H1 (cell line): ENCODE measurements around the gene ST3GAL3. TPM values are rescaled to one million over a fixed set of nuclear protein-coding genes. Genes with fewer than 3 reads are reported as not detected.

Experiments
- CTCF ChIA-PET: fragments of 300-600 bp; sonication (Branson Sonifier 250); formaldehyde crosslinking; loops from one replicate; lab custom pipeline; 2021; ENCODE audit not compliant: partially characterized antibody; lab: Charles Lee
- POLR2A ChIA-PET: fragments of 300-600 bp; sonication (Branson Sonifier 250); formaldehyde crosslinking; loops from one replicate; lab custom pipeline; 2021; ENCODE audit warnings: inconsistent platforms; ENCODE audit not compliant: partially characterized antibody; lab: Charles Lee
- DNase-seq, 2 experiments: peaks; one replicate each; pipeline versions ENCODE4 v3.0.0 to v3.0.0-alpha.2; 2010 to 2022; ENCODE audit warnings: low spot score in 2 of 2, low read depth in 1 of 2, mixed read lengths in 1 of 2
- FAIRE-seq: peaks from 2 replicates; lab custom pipeline; 2011; peaks lifted over from hg19 to GRCh38; lab: Jason Lieb, UNC
- H2AFZ ChIP-seq: 2 replicates; pipeline ENCODE4 v1.8.1; 2012; ENCODE audit warnings: low read length, inconsistent platforms
- H2AK5ac ChIP-seq: 2 replicates; pipeline ENCODE4 v1.6.1; 2013; ENCODE audit warnings: low read depth, low read length
- H2BK120ac ChIP-seq: replicated peaks from 2 replicates; pipeline ENCODE3; 2013; ENCODE audit warnings: low read depth, low read length, inconsistent platforms
- H2BK12ac ChIP-seq: 2 replicates; pipeline ENCODE4 v1.6.1; 2013; ENCODE audit warnings: low read depth, low read length
- H2BK15ac ChIP-seq: 2 replicates; pipeline ENCODE4 v1.6.1; 2013; ENCODE audit warnings: low read length
- H2BK20ac ChIP-seq: 2 replicates; pipeline ENCODE4 v1.6.1; 2013; ENCODE audit warnings: low read length
- H2BK5ac ChIP-seq: 2 replicates; pipeline ENCODE4 v1.6.1; 2013; ENCODE audit warnings: low read depth, low read length
- H3K14ac ChIP-seq: 2 replicates; pipeline ENCODE4 v1.6.1; 2013; ENCODE audit warnings: inconsistent platforms; ENCODE audit not compliant: insufficient read length
- H3K18ac ChIP-seq: 2 replicates; pipeline ENCODE4 v1.6.1; 2013; ENCODE audit warnings: low read length; ENCODE audit errors: extremely low read depth
- H3K23ac ChIP-seq: 2 replicates; pipeline ENCODE4 v1.6.1; 2013; ENCODE audit warnings: inconsistent platforms; ENCODE audit not compliant: insufficient read length
- H3K23me2 ChIP-seq: 2 replicates; pipeline ENCODE4 v1.6.1; 2013; ENCODE audit warnings: low read depth, low read length
- H3K27ac ChIP-seq: 2 replicates; pipeline ENCODE4 v1.6.1; 2011; ENCODE audit warnings: low read depth, low read length, inconsistent platforms
- H3K27me3 ChIP-seq, 4 experiments: replicated peaks in 1 of 4; 1 replicate in 1 of 4; 2 replicates in 3 of 4; pipeline versions ENCODE4 v1.6.1 to v1.8.1; 2011 to 2013; ENCODE audit warnings: low read length in 3 of 4, mild to moderate bottlenecking in 3 of 4, inconsistent platforms in 2 of 4, mixed read lengths in 2 of 4, moderate library complexity in 1 of 4; ENCODE audit not compliant: control insufficient read depth in 3 of 4, insufficient read depth in 3 of 4; ENCODE audit errors: extremely low read depth in 1 of 4
- H3K36me3 ChIP-seq, 4 experiments: 2 replicates each; pipeline versions ENCODE4 v1.6.1 to v1.8.1; 2011 to 2013; ENCODE audit warnings: mild to moderate bottlenecking in 4 of 4, low read length in 3 of 4, moderate library complexity in 2 of 4, control low read depth in 1 of 4, inconsistent platforms in 1 of 4; ENCODE audit not compliant: insufficient read depth in 4 of 4, control insufficient read depth in 2 of 4
- H3K4ac ChIP-seq: replicated peaks from 2 replicates; pipeline ENCODE3; 2013; ENCODE audit warnings: low read length, low read depth, mixed read lengths, inconsistent platforms; ENCODE audit not compliant: insufficient read length
- H3K4me1 ChIP-seq, 4 experiments: replicated peaks in 1 of 4; 1 replicate in 1 of 4; 2 replicates in 3 of 4; pipeline versions ENCODE4 v1.6.1 to v1.8.1; 2011 to 2013; ENCODE audit warnings: low read length in 3 of 4, inconsistent platforms in 2 of 4, mixed read lengths in 1 of 4; ENCODE audit not compliant: insufficient read depth in 4 of 4, control insufficient read depth in 3 of 4
- H3K4me2 ChIP-seq, 2 experiments: 2 replicates each; pipeline versions ENCODE4 v1.6.1 to v1.8.1; 2011 to 2013; ENCODE audit warnings: low read depth in 2 of 2, low read length in 2 of 2, control low read depth in 1 of 2, inconsistent platforms in 1 of 2, mild to moderate bottlenecking in 1 of 2; ENCODE audit not compliant: insufficient read depth in 1 of 2
- H3K4me3 ChIP-seq, 4 experiments: fragments of 200-600, 300-600 bp in 1 of 4; sonication (generic), shearing (Covaris generic), sonication (Bioruptor Twin) in 1 of 4; 2 replicates each; pipeline versions ENCODE4 v1.5.1 to v1.8.1; 2011 to 2016; ENCODE audit warnings: low read length in 4 of 4, low read depth in 3 of 4, control low read depth in 2 of 4, inconsistent platforms in 2 of 4, mild to moderate bottlenecking in 2 of 4, mixed read lengths in 1 of 4, moderate library complexity in 1 of 4; ENCODE audit not compliant: insufficient read depth in 2 of 4; ENCODE audit errors: extremely low read depth in 1 of 4
- H3K56ac ChIP-seq: replicated peaks from 2 replicates; pipeline ENCODE3; 2013; ENCODE audit warnings: low read depth, mild to moderate bottlenecking, mixed read lengths, low read length, inconsistent platforms; ENCODE audit not compliant: insufficient read length
- H3K79me1 ChIP-seq: 2 replicates; pipeline ENCODE4 v1.6.1; 2013; ENCODE audit warnings: low read depth, low read length, control low read depth
- H3K79me2 ChIP-seq, 2 experiments: 2 replicates each; pipeline versions ENCODE4 v1.6.1 to v1.8.1; 2012 to 2013; ENCODE audit warnings: low read length in 2 of 2, mild to moderate bottlenecking in 2 of 2, inconsistent platforms in 1 of 2; ENCODE audit not compliant: insufficient read depth in 2 of 2, control insufficient read depth in 1 of 2
- H3K9ac ChIP-seq, 4 experiments: replicated peaks in 1 of 4; 1 replicate in 1 of 4; 2 replicates in 3 of 4; pipeline versions ENCODE4 v1.6.1 to v1.8.1; 2011 to 2013; ENCODE audit warnings: low read depth in 3 of 4, low read length in 3 of 4, control low read depth in 2 of 4, mild to moderate bottlenecking in 2 of 4, moderate library complexity in 2 of 4, inconsistent platforms in 1 of 4; ENCODE audit errors: extremely low read depth in 1 of 4
- H3K9me3 ChIP-seq, 2 experiments: 2 replicates each; pipeline versions ENCODE4 v1.6.1 to v1.8.1; 2012 to 2013; ENCODE audit warnings: mild to moderate bottlenecking in 2 of 2, moderate library complexity in 2 of 2, control low read depth in 1 of 2, inconsistent platforms in 1 of 2, low read depth in 1 of 2, low read length in 1 of 2, mixed read lengths in 1 of 2; ENCODE audit not compliant: insufficient read depth in 2 of 2
- H4K20me1 ChIP-seq, 2 experiments: replicated peaks in 1 of 2; 2 replicates each; pipeline versions ENCODE3 to v1.8.1; 2011 to 2013; ENCODE audit warnings: inconsistent platforms in 2 of 2, low read length in 2 of 2, mild to moderate bottlenecking in 1 of 2; ENCODE audit not compliant: insufficient read depth in 2 of 2, control insufficient read depth in 1 of 2
- H4K5ac ChIP-seq: 2 replicates; pipeline ENCODE4 v1.6.1; 2013; ENCODE audit warnings: low read length, low read depth, mixed read lengths, inconsistent platforms; ENCODE audit not compliant: insufficient read length
- H4K8ac ChIP-seq: 2 replicates; pipeline ENCODE4 v1.8.0; 2013; ENCODE audit warnings: mild to moderate bottlenecking, moderate library complexity, low read length, inconsistent platforms; ENCODE audit not compliant: insufficient read depth; ENCODE audit errors: extremely low read depth
- H4K91ac ChIP-seq: replicated peaks from 2 replicates; pipeline ENCODE3; 2013; ENCODE audit warnings: low read length, mixed read lengths, inconsistent platforms; ENCODE audit not compliant: insufficient read length
- ATF3 ChIP-seq: IDR thresholded peaks from 2 replicates; pipeline ENCODE4 v1.6.1; 2011; ENCODE audit warnings: low read depth, mild to moderate bottlenecking, low read length; ENCODE audit not compliant: insufficient read depth
- SIRT6 ChIP-seq: IDR thresholded peaks from one replicate; pipeline ENCODE4 v1.7.1; 2012; ENCODE audit warnings: low read length, inconsistent platforms
- WGBS, 2 experiments: shearing (Covaris generic) in 1 of 2; methylation state at CpG; one replicate each; pipeline versions ENCODE4 v1.1.6 to v1.1.7; 2013 to 2015; ENCODE audit warnings: low lambda C conversion rate in 2 of 2, mixed read lengths in 2 of 2, inconsistent platforms in 1 of 2, low coverage in 1 of 2, missing lambda C conversion rate in 1 of 2; ENCODE audit not compliant: insufficient replicate concordance in 2 of 2, insufficient coverage in 1 of 2, insufficient read length in 1 of 2; ENCODE audit errors: extremely low coverage in 1 of 2, missing lambda C conversion rate in 1 of 2; 5-methylcytosine and 5-hydroxymethylcytosine counted together
- polyA plus RNA-seq, 7 experiments: library from polyadenylated mRNA; depleted of rRNA in 3 of 7; stranded (reverse) in 5 of 7; unstranded in 2 of 7; fragments of >200 nt in 5 of 7; fragments of 200-250 nt in 2 of 7; gene quantifications; 1 replicate in 5 of 7; 2 replicates in 1 of 7; 4 replicates in 1 of 7; pipeline versions ENCODE4 v1.2.1 to v1.2.3, GENCODE V29; 2011 to 2013; ENCODE audit warnings: missing spikeins in 2 of 7, mixed read lengths in 2 of 7
- total RNA-seq: library from RNA; stranded (reverse); fragmentation: NEBNext Ultra II Directional; extraction: Animal tissue kit (Norgen Biotek cat#: 25700); gene quantifications from 2 replicates; pipeline ENCODE4 v1.2.1, GENCODE V29; 2021

The ST3GAL3 gene
- total and polyA plus RNA-seq, 2 of the 8 experiments (the other 6 are each of a cell fraction or from before 2014, with no cell fraction given), result 6.8 to 7.0 TPM

DNA sequence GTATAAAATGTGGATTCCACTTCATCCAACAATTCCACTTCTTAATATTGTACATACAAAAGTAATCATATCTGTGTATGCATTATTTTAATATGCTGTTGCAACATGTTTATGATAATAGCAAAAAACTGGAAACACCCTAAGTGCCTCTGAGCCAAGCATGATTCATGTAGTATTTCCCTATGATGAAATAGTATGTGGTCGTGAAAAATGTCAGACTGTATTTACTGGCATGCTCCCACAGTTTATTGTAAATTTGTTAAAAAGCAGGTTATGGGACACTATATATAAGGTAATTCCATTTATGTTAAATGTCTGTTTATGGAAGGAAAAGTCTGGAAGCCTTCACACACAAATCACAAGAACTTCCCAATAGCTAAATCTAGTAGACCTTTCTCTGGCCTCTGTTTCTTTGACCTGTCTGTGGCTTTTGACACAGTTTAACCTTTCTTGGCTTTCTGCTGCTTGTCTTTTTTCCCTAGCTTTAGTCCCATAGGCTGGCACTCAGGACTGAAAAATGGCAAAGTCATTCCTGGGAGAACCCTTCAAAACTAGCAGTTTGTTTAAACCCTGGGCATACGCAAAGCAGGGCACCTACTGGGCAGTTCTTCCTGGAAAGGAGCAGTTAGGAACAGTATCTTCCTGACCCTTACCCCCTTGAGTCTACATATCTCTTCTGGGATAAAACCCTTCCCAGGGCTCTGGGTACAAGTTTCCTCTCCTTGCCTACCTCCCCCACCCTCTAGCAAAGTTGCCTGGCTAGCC is 160.8 kb downstream of the ST3GAL3 start:
- Histone ChIP-seq H4K91ac (no peak overlapping the region), H3K4ac (no peak overlapping the region), H3K4me3 (no peak overlapping the region), H3K14ac (no peak overlapping the region), H4K8ac (no peak overlapping the region), H3K4me2 (no peak overlapping the region), H3K23ac (no peak overlapping the region), H3K18ac (no peak overlapping the region), H3K27ac (no peak overlapping the region), H4K5ac (no peak overlapping the region), H2BK12ac (no peak overlapping the region), H2BK20ac (no peak overlapping the region), H2BK5ac (no peak overlapping the region), H2AFZ (no peak overlapping the region), H3K79me2 (no peaks in the 10 kb centered on the region), H3K4me1 (no peaks in the 10 kb centered on the region), H3K9me3 (no peaks in the 10 kb centered on the region), H3K27me3 (no peaks in the 10 kb centered on the region), H4K20me1 (no peaks in the 10 kb centered on the region), H2BK120ac (no peak overlapping the region), H2AK5ac (no peak overlapping the region), H3K23me2 (peaks cover 2% of the 10 kb centered on the region; the same call in 1 of the 2 replicates), H3K9ac (no peak overlapping the region), H3K56ac (no peak overlapping the region), H3K36me3 (no peaks in the 10 kb centered on the region), H3K79me1 (no peaks in the 10 kb centered on the region), H2BK15ac (no peak overlapping the region)
- CTCF ChIA-PET, result interaction anchor here (1.5 to 1.9 kb wide), 2 partner anchors 10 to 62 kb away, joined by 6 to 10 read pairs; no protein-coding TSS in a partner anchor
- FAIRE-seq (no peak), DNase-seq (no peak)
- 47% methylated on average over 2 of the region's 2 CpGs; no CpG with 5 or more reads in 1 of the 2 experiments for WGBS, 2 experiments
- POLR2A ChIA-PET, result interaction anchor here (1.3 kb wide), 1 partner anchor 121 kb away, joined by 3 read pairs; no protein-coding TSS in a partner anchor
- TF ChIP-seq ATF3, result no peak
- TF ChIP-seq SIRT6, result no peak
